Fibroblast of lung (primary cell): Measurements from ENCODE around the gene SH3BP4. TPM values are rescaled to one million over a fixed set of nuclear protein-coding genes. Genes with fewer than 3 reads are reported as not detected.

Experiments used
- DNase-seq, 2 donors: peaks; one replicate each; pipeline versions ENCODE4 v3.0.0 to v3.0.0-alpha.2; 2010; ENCODE audit warnings: low read depth in 2 of 2
- H2AFZ ChIP-seq: 2 replicates; pipeline ENCODE4 v1.5.1; 2012; ENCODE audit warnings: low read length, control low read depth, inconsistent platforms
- H3K27ac ChIP-seq: 2 replicates; pipeline ENCODE4 v1.5.1; 2011; ENCODE audit warnings: low read length, control low read depth; ENCODE audit not compliant: insufficient read depth
- H3K27me3 ChIP-seq: 2 replicates; pipeline ENCODE4 v1.5.1; 2011; ENCODE audit warnings: mild to moderate bottlenecking, low read length; ENCODE audit not compliant: control insufficient read depth, insufficient read depth
- H3K36me3 ChIP-seq: 2 replicates; pipeline ENCODE4 v1.5.1; 2011; ENCODE audit warnings: low read length; ENCODE audit not compliant: control insufficient read depth, insufficient read depth
- H3K4me1 ChIP-seq: 2 replicates; pipeline ENCODE4 v1.5.1; 2011; ENCODE audit warnings: low read length; ENCODE audit not compliant: control insufficient read depth, insufficient read depth; ENCODE audit errors: extremely low read depth
- H3K4me2 ChIP-seq: 2 replicates; pipeline ENCODE4 v1.5.1; 2011; ENCODE audit warnings: low read length, control low read depth; ENCODE audit not compliant: insufficient read depth; ENCODE audit errors: extremely low read depth
- H3K4me3 ChIP-seq, 4 experiments: fragments of 200-600 bp in 1 of 4; sonication (generic) in 1 of 4; replicated peaks in 1 of 4; 2 replicates each; pipeline ENCODE4 v1.5.1; 2011 to 2016; ENCODE audit warnings: low read length in 4 of 4, low read depth in 3 of 4, mild to moderate bottlenecking in 3 of 4, control low read depth in 2 of 4, inconsistent platforms in 1 of 4, mixed read lengths in 1 of 4; ENCODE audit not compliant: insufficient read depth in 1 of 4; ENCODE audit errors: control extremely low read depth in 1 of 4
- H3K79me2 ChIP-seq: 2 replicates; pipeline ENCODE4 v1.5.1; 2012; ENCODE audit warnings: mild to moderate bottlenecking, low read length, inconsistent platforms; ENCODE audit not compliant: control insufficient read depth, insufficient read depth
- H3K9ac ChIP-seq: 2 replicates; pipeline ENCODE4 v1.5.1; 2011; ENCODE audit warnings: mild to moderate bottlenecking, low read length, control low read depth; ENCODE audit not compliant: insufficient read depth
- H3K9me3 ChIP-seq: 2 replicates; pipeline ENCODE4 v1.5.1; 2012; ENCODE audit warnings: low read depth, low read length; ENCODE audit not compliant: control insufficient read depth, insufficient read depth
- H4K20me1 ChIP-seq: 2 replicates; pipeline ENCODE4 v1.5.1; 2011; ENCODE audit warnings: low read length; ENCODE audit not compliant: control insufficient read depth, insufficient read depth; ENCODE audit errors: extremely low read depth
- EZH2 ChIP-seq: IDR thresholded peaks from 2 replicates; pipeline ENCODE4 v1.5.1; 2012; ENCODE audit warnings: low read length, control low read depth, mild to moderate bottlenecking; ENCODE audit errors: missing control alignments
- polyA plus RNA-seq, 2 donors: library from polyadenylated mRNA; depleted of rRNA in 1 of 2; stranded (reverse) in 1 of 2; unstranded in 1 of 2; fragments of >200 nt; gene quantifications; 2 replicates each; pipeline ENCODE4 v1.2.1, GENCODE V29; 2011 to 2012; ENCODE audit warnings: missing spikeins in 1 of 2
- total RNA-seq: library from RNA; depleted of rRNA; stranded (reverse); fragments of >200 nt; gene quantifications from 2 replicates; pipeline ENCODE4 v1.2.1, GENCODE V29; 2014
- TF ChIP-seq, protein P1 (sequence below), 2 donors: IDR thresholded peaks in 1 of 2; conservative IDR thresholded peaks in 1 of 2; 1 replicate in 1 of 2; 2 replicates in 1 of 2; pipeline ENCODE4 v1.5.1; 2011 to 2012; ENCODE audit warnings: low read length in 2 of 2, control low read depth in 1 of 2, inconsistent platforms in 1 of 2, low read depth in 1 of 2, mild to moderate bottlenecking in 1 of 2

Gene SH3BP4
- total and polyA plus RNA-seq, 2 donors (not counting 1 experiment from before 2014, with no cell fraction given): 74.8 to 86.6 TPM

DNA sequence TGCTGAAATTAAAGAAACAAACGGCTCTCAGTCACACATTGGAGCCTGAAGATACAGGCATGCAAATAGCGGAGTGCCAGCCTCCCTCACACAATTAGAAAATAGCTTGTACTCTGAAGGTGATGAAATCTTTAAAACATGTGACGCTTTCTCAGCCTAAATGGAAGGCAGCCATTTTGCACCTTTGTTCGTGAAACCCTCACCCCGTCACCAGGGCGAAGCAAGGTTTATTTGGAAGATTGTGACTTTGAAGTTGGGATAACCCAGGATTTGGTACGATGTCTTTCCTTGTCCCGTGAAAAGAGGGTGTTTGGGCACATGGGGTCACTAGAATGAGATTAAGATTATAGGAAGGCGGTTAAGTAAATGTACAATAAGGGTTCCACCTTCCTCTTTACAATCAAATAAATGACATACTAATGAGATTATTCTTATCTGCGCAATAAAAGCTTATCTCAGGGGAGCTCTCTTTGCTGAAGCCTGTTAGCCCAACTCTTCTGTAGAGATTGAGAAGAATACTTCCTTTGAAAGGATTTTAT lies 4.2 kb downstream of the SH3BP4 start:
- H3K36me3 ChIP-seq: peaks cover 3% of the 10 kb centered on the region
- no peak overlapping the region for H3K4me2 ChIP-seq
- no peaks in the 10 kb centered on the region for H4K20me1 ChIP-seq
- DNase-seq: no peak
- H3K9me3 ChIP-seq: no peaks in the 10 kb centered on the region
- H3K27ac ChIP-seq: peak overlapping the region; percentile 30
- H3K27me3 ChIP-seq: no peaks in the 10 kb centered on the region
- H3K79me2 ChIP-seq: peaks cover 94% of the 10 kb centered on the region
- no peak overlapping the region for H3K9ac ChIP-seq
- no peak overlapping the region for H3K4me3 ChIP-seq
- H3K4me1 ChIP-seq: peaks cover 14% of the 10 kb centered on the region
- TF ChIP-seq EZH2: no peak
- TF ChIP-seq, protein P1, sequence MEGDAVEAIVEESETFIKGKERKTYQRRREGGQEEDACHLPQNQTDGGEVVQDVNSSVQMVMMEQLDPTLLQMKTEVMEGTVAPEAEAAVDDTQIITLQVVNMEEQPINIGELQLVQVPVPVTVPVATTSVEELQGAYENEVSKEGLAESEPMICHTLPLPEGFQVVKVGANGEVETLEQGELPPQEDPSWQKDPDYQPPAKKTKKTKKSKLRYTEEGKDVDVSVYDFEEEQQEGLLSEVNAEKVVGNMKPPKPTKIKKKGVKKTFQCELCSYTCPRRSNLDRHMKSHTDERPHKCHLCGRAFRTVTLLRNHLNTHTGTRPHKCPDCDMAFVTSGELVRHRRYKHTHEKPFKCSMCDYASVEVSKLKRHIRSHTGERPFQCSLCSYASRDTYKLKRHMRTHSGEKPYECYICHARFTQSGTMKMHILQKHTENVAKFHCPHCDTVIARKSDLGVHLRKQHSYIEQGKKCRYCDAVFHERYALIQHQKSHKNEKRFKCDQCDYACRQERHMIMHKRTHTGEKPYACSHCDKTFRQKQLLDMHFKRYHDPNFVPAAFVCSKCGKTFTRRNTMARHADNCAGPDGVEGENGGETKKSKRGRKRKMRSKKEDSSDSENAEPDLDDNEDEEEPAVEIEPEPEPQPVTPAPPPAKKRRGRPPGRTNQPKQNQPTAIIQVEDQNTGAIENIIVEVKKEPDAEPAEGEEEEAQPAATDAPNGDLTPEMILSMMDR (conservative IDR thresholded peaks at IDR 0.05 in 1 of 2, IDR thresholded peaks at IDR 0.05 in 1 of 2; ENCODE audit: low read depth in 1 of 2, low read length in 2 of 2): no peak
- H2AFZ ChIP-seq: no peak overlapping the region

DNA sequence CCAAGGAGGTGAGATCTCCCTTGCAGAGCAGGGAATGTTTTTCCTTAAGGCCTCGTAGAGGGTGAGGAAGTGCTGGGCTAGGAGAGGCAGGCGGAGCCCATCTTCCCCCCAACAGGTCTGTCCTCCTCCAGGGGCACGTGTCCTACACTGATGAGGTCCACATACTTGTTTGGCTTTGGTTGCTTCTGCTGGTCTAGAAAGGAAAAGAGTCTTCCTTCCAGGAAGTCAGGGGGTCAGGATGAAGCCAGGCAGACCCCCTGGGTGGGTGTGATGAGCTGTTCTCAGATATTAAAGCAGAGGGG lies 6.0 kb downstream of the SH3BP4 start:
- Histone ChIP-seq H3K9me3 (no peaks in the 10 kb centered on the region), H3K4me1 (peaks cover 12% of the 10 kb centered on the region), H3K4me2 (peak overlapping the region; percentile 26), H4K20me1 (peaks cover under 1% of the 10 kb centered on the region), H3K9ac (no peak overlapping the region), H3K27me3 (no peaks in the 10 kb centered on the region), H3K36me3 (peaks cover 3% of the 10 kb centered on the region), H3K79me2 (peaks cover 100% of the 10 kb centered on the region), H3K4me3 (no peak overlapping the region), H3K27ac (no peak overlapping the region), H2AFZ (no peak overlapping the region)
- no peak for TF ChIP-seq EZH2
- TF ChIP-seq, protein P1 (conservative IDR thresholded peaks at IDR 0.05 in 1 of 2, IDR thresholded peaks at IDR 0.05 in 1 of 2; ENCODE audit: low read depth in 1 of 2, low read length in 2 of 2): no peak
- DNase-seq: no peak

DNA sequence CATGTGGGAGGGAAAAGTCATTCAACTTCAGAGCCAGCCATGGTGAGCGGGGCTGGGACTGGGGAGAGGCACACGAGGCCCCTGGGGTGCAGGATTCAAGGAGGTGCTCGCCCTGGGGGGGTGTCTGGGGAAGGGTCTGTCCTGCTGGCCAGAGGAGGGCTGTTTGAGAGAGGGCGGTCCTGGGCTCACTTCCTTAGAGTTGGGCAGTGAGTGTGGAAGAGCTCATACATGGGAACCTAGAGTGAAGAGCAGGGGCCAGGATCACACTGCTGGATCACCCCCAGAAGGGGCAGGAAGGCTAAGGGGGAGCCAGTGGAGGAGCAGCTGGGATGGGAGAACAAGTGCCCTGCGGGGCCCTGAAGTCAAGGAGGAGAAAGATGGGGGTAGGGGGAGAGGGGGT lies 6.5 kb downstream of the SH3BP4 start:
- Histone ChIP-seq H3K9me3 (no peaks in the 10 kb centered on the region), H3K4me3 (no peak overlapping the region)

More for the DNA sequence above, 6.5 kb downstream of the SH3BP4 start:
- peaks cover 12% of the 10 kb centered on the region for H3K4me1 ChIP-seq
- H3K27ac ChIP-seq: no peak overlapping the region
- no peak overlapping the region for H3K9ac ChIP-seq
- no peak for DNase-seq
- no peak overlapping the region for H2AFZ ChIP-seq
- H3K4me2 ChIP-seq: no peak overlapping the region
- peaks cover 100% of the 10 kb centered on the region for H3K79me2 ChIP-seq
- peaks cover 2% of the 10 kb centered on the region for H4K20me1 ChIP-seq
- peaks cover 3% of the 10 kb centered on the region for H3K36me3 ChIP-seq
- TF ChIP-seq EZH2: no peak
- H3K27me3 ChIP-seq: no peaks in the 10 kb centered on the region
